Immature natural killer cell (primary cell): ENCODE results near the gene ARRDC5. TPM values are rescaled to one million over a fixed set of nuclear protein-coding genes. Genes with fewer than 3 reads are reported as not detected.
"Not testable (repeated sequence)": the region's sequence is repeated elsewhere in the genome, so short reads cannot be mapped to it uniquely, and the experiment has no call there.

Experiments
- DNase-seq, 3 donors: peaks; one replicate each; pipeline ENCODE4 v3.0.0; 2022; ENCODE audit warnings: mixed read lengths in 1 of 3
- H3K27ac Mint-ChIP-seq, 6 donors: one replicate each; pipeline ENCODE4 v1.8.0; 2020; ENCODE audit warnings: mixed read lengths in 6 of 6, mild to moderate bottlenecking in 5 of 6, inconsistent platforms in 4 of 6, moderate library complexity in 3 of 6
- H3K27me3 Mint-ChIP-seq, 3 donors: one replicate each; pipeline ENCODE4 v1.8.0; 2020 to 2021; ENCODE audit warnings: low read depth in 3 of 3, mild to moderate bottlenecking in 3 of 3, mixed read lengths in 3 of 3, moderate library complexity in 3 of 3, inconsistent platforms in 1 of 3
- H3K36me3 Mint-ChIP-seq, 3 donors: one replicate each; pipeline ENCODE4 v1.8.0; 2020; ENCODE audit warnings: mixed read lengths in 3 of 3, inconsistent platforms in 2 of 3, mild to moderate bottlenecking in 2 of 3
- H3K4me1 Mint-ChIP-seq, 2 donors: one replicate each; pipeline ENCODE4 v1.8.0; 2020; ENCODE audit warnings: inconsistent platforms in 2 of 2, mild to moderate bottlenecking in 2 of 2, mixed read lengths in 2 of 2, moderate library complexity in 1 of 2
- H3K4me3 Mint-ChIP-seq, 5 donors: one replicate each; pipeline ENCODE4 v1.8.0; 2020; ENCODE audit warnings: mild to moderate bottlenecking in 5 of 5, mixed read lengths in 5 of 5, inconsistent platforms in 3 of 5, moderate library complexity in 3 of 5
- H3K9me3 Mint-ChIP-seq, 6 donors: one replicate each; pipeline ENCODE4 v1.8.0; 2020; ENCODE audit warnings: mild to moderate bottlenecking in 6 of 6, mixed read lengths in 6 of 6, inconsistent platforms in 4 of 6, moderate library complexity in 3 of 6
- polyA plus RNA-seq, 3 donors: library from polyadenylated mRNA; unstranded; fragments of 300-500 nt; fragmentation: Illumina TruSeq; gene quantifications; one replicate each; pipeline ENCODE4 v1.2.3, GENCODE V29; 2021

ARRDC5 gene
- polyA plus RNA-seq, 3 donors from 2014 or later: 1.3 to 2.5 (median 2.5) TPM

DNA sequence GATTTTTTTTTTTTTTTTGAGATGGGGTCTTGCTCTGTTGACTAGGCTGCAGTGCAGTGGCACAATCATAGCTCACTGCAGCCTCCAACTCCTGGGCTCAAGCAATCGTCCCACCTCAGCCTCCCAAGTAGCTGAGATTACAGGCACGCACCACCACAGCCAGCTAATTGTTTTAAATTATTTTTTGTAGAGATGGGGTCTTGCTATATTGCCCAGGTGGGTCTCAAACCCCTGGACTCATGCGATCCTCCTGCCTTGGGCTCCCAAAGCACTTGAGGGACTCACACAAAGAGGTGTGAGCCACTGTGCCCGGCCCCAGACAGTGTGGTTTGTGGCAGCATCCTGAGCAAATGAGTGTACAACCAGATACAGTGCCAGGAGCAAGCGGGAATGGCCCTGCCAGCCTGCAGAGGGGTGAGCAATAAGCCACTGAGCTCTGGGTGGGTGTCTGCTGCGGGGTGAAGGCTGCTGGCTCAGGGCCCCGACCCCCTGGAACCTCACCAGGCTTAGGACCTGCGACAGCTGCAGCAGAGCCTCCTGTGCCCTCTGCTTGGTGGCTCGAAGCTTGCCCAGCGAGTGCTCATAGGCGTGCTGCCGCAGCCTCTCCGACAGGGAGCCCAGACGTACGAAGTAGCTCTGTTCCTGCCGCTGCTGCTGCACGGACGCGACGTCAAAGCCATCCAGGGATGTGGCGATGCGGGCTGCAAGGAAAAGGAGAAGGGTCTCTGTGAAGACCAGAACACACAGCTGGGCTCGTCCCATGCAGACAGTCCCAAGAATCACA lies 55.3 kb downstream of the ARRDC5 start:
- Mint-ChIP-seq H3K4me3 (no peak overlapping the region), H3K27me3 (peaks cover 0 to 3% (median 0%) of the 10 kb centered on the region in 3 donors), H3K4me1 (peaks cover 0 to 3% of the 10 kb centered on the region in 2 donors), H3K36me3 (peaks cover 0 to 7% (median 4%) of the 10 kb centered on the region in 3 donors), H3K9me3 (no peaks in the 10 kb centered on the region), H3K27ac (no peak overlapping the region)
- no peak for DNase-seq

DNA sequence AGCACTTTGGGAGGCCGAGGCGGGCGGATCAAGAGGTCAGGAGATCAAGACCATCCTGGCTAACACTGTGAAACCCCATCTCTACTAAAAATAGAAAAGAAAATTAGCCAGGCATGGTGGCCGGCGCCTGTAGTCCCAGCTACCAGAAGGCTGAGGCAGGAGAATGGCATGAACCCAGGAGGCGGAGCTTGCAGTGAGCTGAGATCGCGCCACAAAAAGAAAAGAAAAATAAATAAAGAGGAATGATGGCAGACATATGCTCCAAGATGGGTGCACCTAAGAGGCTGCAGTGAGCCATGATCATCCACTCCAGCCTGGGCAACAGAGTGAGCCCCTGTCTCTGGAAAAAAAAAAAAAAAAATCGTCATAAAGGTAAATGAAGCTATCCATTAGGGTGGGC lies 56.7 kb downstream of the ARRDC5 start:
- not testable (repeated sequence) for H3K27me3 Mint-ChIP-seq, H3K4me1 Mint-ChIP-seq, H3K4me3 Mint-ChIP-seq, H3K27ac Mint-ChIP-seq, H3K36me3 Mint-ChIP-seq, DNase-seq, H3K9me3 Mint-ChIP-seq

DNA sequence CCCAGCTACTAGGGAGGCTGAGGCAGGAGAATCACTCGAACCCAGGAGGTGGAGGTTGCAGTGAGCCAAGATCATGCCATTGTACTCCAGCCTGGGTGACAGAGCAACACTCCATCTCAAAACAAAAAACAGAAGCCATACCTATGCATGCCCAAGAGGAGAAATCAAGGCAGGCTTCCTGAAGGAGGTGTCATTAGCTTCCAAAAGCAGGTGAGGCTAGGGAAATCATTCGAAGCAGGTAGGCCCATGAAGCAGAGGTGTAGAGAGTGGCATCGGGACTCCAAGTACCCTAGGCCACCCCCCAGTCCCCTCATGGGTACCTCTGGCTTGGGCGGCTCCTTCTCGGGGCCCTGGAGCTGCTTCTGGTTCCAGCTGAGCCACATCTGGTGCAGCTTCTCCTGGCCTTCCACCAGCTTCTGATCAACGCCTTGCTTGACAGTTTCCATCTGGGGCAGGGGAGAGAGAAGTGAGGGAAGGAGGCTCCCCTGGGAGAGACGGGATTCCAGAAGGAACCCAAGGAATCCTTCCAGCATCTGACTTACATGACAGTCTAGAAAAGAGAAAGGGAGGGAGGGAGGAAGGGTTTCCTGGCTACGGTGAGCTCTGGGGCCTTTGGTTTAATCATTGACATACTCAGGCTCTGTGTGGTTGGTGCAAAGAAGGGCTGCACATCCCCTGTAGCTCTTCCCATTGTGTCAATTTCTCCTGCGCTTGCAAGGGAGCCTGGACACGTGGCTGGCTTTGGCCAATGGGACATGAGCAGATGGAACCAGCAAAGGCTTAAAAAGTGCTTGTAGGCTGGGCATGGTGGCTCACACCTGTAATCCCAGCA lies 58.1 kb downstream of the ARRDC5 start:
- no peak overlapping the region for H3K4me3 Mint-ChIP-seq
- peaks cover 0 to 11% (median 4%) of the 10 kb centered on the region in 3 donors for H3K36me3 Mint-ChIP-seq
- no peaks in the 10 kb centered on the region for H3K4me1 Mint-ChIP-seq
- no peak overlapping the region for H3K27ac Mint-ChIP-seq
- peaks cover 0 to 7% (median 5%) of the 10 kb centered on the region in 3 donors for H3K27me3 Mint-ChIP-seq
- no peak for DNase-seq
- no peaks in the 10 kb centered on the region for H3K9me3 Mint-ChIP-seq

DNA sequence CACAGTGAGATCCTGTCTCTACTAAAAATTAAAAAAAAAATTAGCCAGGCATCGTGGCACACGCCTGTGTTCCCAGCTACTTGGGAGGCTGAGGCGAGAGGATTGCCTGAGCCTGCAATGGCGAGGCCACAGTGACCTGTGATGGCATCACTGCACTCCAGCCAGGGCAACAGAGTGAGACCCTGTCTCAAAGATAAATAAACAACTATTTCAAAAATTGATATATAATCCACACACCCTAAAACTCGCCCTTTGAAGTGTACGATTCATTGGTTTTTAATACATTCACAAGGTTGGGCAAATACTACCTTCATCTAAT lies 59.1 kb downstream of the ARRDC5 start:
- no peaks in the 10 kb centered on the region for H3K4me1 Mint-ChIP-seq
- H3K36me3 Mint-ChIP-seq: peaks cover 0 to 15% (median 4%) of the 10 kb centered on the region in 3 donors
- no peak overlapping the region for H3K4me3 Mint-ChIP-seq
- peaks cover 0 to 7% (median 5%) of the 10 kb centered on the region in 3 donors for H3K27me3 Mint-ChIP-seq
- no peak overlapping the region for H3K27ac Mint-ChIP-seq
- H3K9me3 Mint-ChIP-seq: no peaks in the 10 kb centered on the region
- DNase-seq: no peak

Other genes starting within 250 kb of the ARRDC5 start
- gene MYDGF, start 232.6 kb downstream of the ARRDC5 start, polyA plus RNA-seq: 100 to 1,000 TPM; 207 to 245 (median 233) TPM
- gene DPP9, start 179.1 kb downstream of the ARRDC5 start, polyA plus RNA-seq: 10 to 100 TPM; 17.8 to 81.6 (median 25.0) TPM
- 1 to 10 TPM in 2 of 3 donors, under 1 TPM in 1; 0.80 to 5.2 (median 2.2) TPM for gene FEM1A, start 111.2 kb downstream of the ARRDC5 start, polyA plus RNA-seq
- gene TICAM1, start 71.2 kb downstream of the ARRDC5 start, polyA plus RNA-seq: 10 to 100 TPM in 1 of 3 donors, 1 to 10 TPM in 2; 3.3 to 15.7 (median 4.5) TPM
- 10 to 100 TPM; 28.0 to 41.9 (median 32.2) TPM for gene PLIN3, start 35.2 kb downstream of the ARRDC5 start, polyA plus RNA-seq
- 1 to 10 TPM in 1 of 3 donors, under 1 TPM in 1, not detected in 1; 0.91 to 5.1 TPM for gene UHRF1, start 6.6 kb upstream of the ARRDC5 start, polyA plus RNA-seq
- 10 to 100 TPM in 1 of 3 donors, 1 to 10 TPM in 2; 4.3 to 22.4 (median 6.7) TPM for gene KDM4B, start 66.2 kb upstream of the ARRDC5 start, polyA plus RNA-seq